OCI-LY3 (cell line): ENCODE measurements around the gene SNED1.

ENCODE experiments used
- H2AFZ ChIP-seq: fragments of 200-600, 300-600 bp; shearing (Covaris generic); 2 replicates; pipeline ENCODE4 v1.6.0; 2014; ENCODE audit warnings: antibody characterized with exemption, low read depth, low read length
- H3K27ac ChIP-seq: fragments of 200-600, 300-600 bp; sonication (generic); 2 replicates; pipeline ENCODE4 v1.5.1; 2014; ENCODE audit warnings: mild to moderate bottlenecking, low read length, moderate library complexity, mixed read lengths
- H3K27me3 ChIP-seq: fragments of 200-600, 300-600 bp; sonication (generic); 2 replicates; pipeline ENCODE4 v1.6.1; 2014; ENCODE audit warnings: low read depth, low read length, mixed read lengths
- H3K36me3 ChIP-seq: fragments of 200-600, 300-600 bp; sonication (generic); replicated peaks from 2 replicates; pipeline ENCODE3; 2014; ENCODE audit warnings: low read depth, low read length, mixed read lengths
- H3K4me1 ChIP-seq: fragments of 300-600, 200-600 bp; sonication (generic); 2 replicates; pipeline ENCODE4 v1.6.1; 2014; ENCODE audit warnings: low read length, mixed read lengths
- H3K4me2 ChIP-seq: fragments of 200-600, 300-600 bp; sonication (generic); 2 replicates; pipeline ENCODE4 v1.6.1; 2014; ENCODE audit warnings: low read length, mixed read lengths
- H3K4me3 ChIP-seq: fragments of 300-600, 200-600 bp; sonication (generic); 2 replicates; pipeline ENCODE4 v1.5.1; 2014; ENCODE audit warnings: antibody characterized with exemption, mild to moderate bottlenecking, low read length, moderate library complexity
- H3K79me2 ChIP-seq: fragments of 300-600, 200-600 bp; shearing (Covaris generic); 2 replicates; pipeline ENCODE4 v1.6.1; 2014; ENCODE audit warnings: mild to moderate bottlenecking, low read length, mixed read lengths
- H3K9ac ChIP-seq: fragments of 300-600, 200-600 bp; shearing (Covaris generic); 2 replicates; pipeline ENCODE4 v1.6.0; 2014; ENCODE audit warnings: mild to moderate bottlenecking, low read length, moderate library complexity
- H3K9me3 ChIP-seq: fragments of 200-600, 300-600 bp; shearing (Covaris generic); 2 replicates; pipeline ENCODE4 v1.6.1; 2014; ENCODE audit warnings: low read length, mixed read lengths; ENCODE audit not compliant: insufficient read depth
- H4K20me1 ChIP-seq: fragments of 200-600, 300-600 bp; sonication (generic); 2 replicates; pipeline ENCODE4 v1.6.1; 2016; ENCODE audit warnings: low read length, mixed read lengths; ENCODE audit not compliant: insufficient read depth
- EZH2phosphoT487 ChIP-seq: fragments of 200-600 bp; shearing (Covaris generic); IDR thresholded peaks from 2 replicates; pipeline ENCODE4 v1.6.1; 2018; ENCODE audit warnings: antibody characterized with exemption, mixed run types, low read depth
- TF ChIP-seq, protein P1 (sequence below): fragments of 200-600, 300-600 bp; sonication (generic); IDR thresholded peaks from 2 replicates; pipeline ENCODE4 v1.5.1; 2014; ENCODE audit warnings: antibody characterized with exemption, low read length, low read depth

Gene SNED1

DNA sequence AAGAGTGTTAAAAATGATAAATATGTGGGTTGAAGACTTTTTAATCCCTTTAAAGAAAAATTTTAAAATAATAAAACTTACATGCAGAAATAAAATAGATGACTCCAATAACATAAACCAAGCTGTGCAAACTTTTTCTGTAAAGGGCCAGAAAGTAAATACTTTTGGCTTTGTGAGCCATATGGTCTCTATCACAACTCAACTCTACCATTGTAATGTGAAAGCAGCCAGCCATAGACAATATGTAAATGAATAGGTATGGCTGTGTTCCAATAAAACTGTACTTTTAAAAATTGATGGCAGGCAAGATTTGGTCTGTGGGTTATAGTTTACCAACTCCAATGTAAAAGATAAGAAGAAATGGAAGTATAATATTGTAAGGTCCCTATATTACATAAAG is 45.2 kb downstream of the SNED1 start:
- Histone ChIP-seq H3K79me2 (no peaks in the 10 kb centered on the region), H3K4me1 (peaks cover 30% of the 10 kb centered on the region), H3K9me3 (no peaks in the 10 kb centered on the region), H3K27ac (no peak overlapping the region), H4K20me1 (no peaks in the 10 kb centered on the region), H3K4me3 (no peak overlapping the region), H3K4me2 (no peak overlapping the region), H3K9ac (no peak overlapping the region), H2AFZ (no peak overlapping the region), H3K36me3 (no peaks in the 10 kb centered on the region), H3K27me3 (no peaks in the 10 kb centered on the region)
- TF ChIP-seq, protein P1, sequence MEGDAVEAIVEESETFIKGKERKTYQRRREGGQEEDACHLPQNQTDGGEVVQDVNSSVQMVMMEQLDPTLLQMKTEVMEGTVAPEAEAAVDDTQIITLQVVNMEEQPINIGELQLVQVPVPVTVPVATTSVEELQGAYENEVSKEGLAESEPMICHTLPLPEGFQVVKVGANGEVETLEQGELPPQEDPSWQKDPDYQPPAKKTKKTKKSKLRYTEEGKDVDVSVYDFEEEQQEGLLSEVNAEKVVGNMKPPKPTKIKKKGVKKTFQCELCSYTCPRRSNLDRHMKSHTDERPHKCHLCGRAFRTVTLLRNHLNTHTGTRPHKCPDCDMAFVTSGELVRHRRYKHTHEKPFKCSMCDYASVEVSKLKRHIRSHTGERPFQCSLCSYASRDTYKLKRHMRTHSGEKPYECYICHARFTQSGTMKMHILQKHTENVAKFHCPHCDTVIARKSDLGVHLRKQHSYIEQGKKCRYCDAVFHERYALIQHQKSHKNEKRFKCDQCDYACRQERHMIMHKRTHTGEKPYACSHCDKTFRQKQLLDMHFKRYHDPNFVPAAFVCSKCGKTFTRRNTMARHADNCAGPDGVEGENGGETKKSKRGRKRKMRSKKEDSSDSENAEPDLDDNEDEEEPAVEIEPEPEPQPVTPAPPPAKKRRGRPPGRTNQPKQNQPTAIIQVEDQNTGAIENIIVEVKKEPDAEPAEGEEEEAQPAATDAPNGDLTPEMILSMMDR, result no peak
- TF ChIP-seq EZH2phosphoT487, result no peak

DNA sequence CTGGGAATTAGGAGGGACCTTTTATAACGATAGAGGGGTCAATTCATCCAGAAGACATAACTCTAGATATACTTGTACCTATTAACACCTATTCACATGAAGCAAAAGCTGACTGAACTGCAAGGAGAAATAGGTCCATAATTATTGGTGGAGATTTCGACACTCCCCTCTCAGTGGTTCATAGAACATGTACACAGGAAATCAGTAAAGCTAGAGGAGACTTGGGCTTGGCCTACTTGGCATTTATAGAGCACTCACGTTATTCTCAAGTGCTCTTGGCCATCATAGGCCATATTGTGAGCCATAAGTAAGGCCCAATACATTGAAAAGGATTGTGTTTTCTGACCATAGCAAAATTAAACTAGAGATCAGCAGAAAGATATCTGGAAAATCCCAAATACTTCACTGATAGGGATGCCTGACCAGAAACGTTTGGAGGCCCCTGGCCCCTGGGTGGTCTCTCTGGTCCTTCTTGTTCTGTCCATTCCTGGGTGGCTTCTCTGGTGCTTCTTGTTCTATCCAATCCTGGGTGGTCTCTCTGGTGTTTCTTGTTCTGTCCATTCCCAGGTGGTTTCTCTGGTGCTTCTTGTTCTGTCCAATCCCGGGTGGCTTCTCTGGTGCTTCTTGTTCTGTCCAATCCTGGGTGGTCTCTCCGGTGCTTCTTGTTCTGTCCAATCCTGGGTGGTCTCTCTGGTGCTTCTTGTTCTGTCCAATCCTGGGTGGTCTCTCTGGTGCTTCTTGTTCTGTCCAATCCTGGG is 49.0 kb downstream of the SNED1 start:
- no peaks in the 10 kb centered on the region for H4K20me1 ChIP-seq
- H3K36me3 ChIP-seq, result no peaks in the 10 kb centered on the region
- peaks cover 17% of the 10 kb centered on the region for H3K4me1 ChIP-seq
- no peaks in the 10 kb centered on the region for H3K27me3 ChIP-seq
- no peak overlapping the region for H3K4me3 ChIP-seq
- H2AFZ ChIP-seq, result no peak overlapping the region
- H3K27ac ChIP-seq, result no peak overlapping the region
- no peak overlapping the region for H3K4me2 ChIP-seq
- TF ChIP-seq EZH2phosphoT487, result no peak
- TF ChIP-seq, protein P1, result no peak
- H3K79me2 ChIP-seq, result no peaks in the 10 kb centered on the region
- H3K9me3 ChIP-seq, result no peaks in the 10 kb centered on the region
- H3K9ac ChIP-seq, result no peak overlapping the region

DNA sequence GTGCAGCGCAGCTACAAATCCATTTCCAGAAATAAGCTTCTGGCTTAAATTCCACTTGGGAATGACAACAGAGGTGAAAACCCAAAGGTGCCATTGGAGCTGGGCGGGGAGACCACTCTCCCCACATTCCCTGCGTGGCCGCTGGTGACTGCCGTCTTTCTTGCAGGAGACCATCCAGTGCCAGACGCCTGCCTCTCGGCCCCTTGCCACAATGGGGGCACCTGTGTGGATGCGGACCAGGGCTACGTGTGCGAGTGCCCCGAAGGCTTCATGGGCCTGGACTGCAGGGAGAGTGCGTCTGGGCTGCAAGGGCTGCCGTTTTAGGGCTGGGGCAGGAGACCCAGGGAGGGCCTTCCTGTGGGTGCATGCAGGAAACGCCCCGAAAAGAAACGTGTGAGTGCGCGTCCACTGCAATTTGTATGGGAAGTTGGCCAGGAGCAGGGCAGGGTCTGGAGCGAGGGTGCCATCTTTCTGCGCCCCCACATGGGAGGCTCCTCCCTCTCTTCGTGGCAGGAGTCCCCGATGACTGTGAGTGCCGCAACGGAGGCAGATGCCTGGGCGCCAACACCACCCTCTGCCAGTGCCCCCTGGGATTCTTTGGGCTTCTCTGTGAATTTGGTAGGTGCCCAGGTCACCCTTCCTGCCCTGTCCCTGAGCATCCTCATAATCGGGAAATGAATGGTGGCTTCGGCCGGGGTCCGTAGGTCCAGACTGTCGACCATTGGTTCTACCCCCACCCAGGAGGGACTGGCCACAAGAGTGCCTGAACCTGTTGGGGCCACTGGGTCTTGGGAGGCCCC is 49.9 kb downstream of the SNED1 start:
- no peaks in the 10 kb centered on the region for H3K27me3 ChIP-seq
- TF ChIP-seq EZH2phosphoT487, result no peak
- TF ChIP-seq, protein P1, result no peak
- H3K4me2 ChIP-seq, result no peak overlapping the region
- H3K36me3 ChIP-seq, result no peaks in the 10 kb centered on the region
- H3K4me3 ChIP-seq, result no peak overlapping the region
- H3K9me3 ChIP-seq, result no peaks in the 10 kb centered on the region
- H3K9ac ChIP-seq, result no peak overlapping the region
- H3K4me1 ChIP-seq, result peaks cover 10% of the 10 kb centered on the region
- no peak overlapping the region for H2AFZ ChIP-seq
- H4K20me1 ChIP-seq, result no peaks in the 10 kb centered on the region
- no peak overlapping the region for H3K27ac ChIP-seq
- no peaks in the 10 kb centered on the region for H3K79me2 ChIP-seq

DNA sequence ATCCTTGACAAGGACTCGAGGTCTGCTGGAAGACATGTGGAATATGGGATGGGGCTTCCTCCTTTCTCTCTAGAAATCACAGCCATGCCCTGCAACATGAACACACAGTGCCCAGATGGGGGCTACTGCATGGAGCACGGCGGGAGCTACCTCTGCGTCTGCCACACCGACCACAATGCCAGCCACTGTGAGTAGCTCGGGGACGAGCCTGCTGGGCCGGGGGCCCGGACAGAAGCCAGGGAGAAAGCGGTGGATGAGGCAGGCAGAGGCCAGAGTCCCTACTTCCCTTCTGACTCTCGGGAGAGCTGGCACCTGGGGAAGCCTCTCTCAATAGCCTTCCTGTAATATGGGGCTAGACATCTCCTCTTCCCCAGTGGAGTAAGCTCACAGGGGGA is 50.5 kb downstream of the SNED1 start:
- H3K27me3 ChIP-seq, result no peaks in the 10 kb centered on the region
- no peak overlapping the region for H2AFZ ChIP-seq
- TF ChIP-seq, protein P1, result no peak
- TF ChIP-seq EZH2phosphoT487, result no peak
- H3K79me2 ChIP-seq, result no peaks in the 10 kb centered on the region
- H3K27ac ChIP-seq, result no peak overlapping the region
- no peaks in the 10 kb centered on the region for H4K20me1 ChIP-seq
- no peak overlapping the region for H3K4me3 ChIP-seq
- no peaks in the 10 kb centered on the region for H3K9me3 ChIP-seq
- peaks cover 9% of the 10 kb centered on the region for H3K4me1 ChIP-seq
- H3K4me2 ChIP-seq, result no peak overlapping the region
- no peaks in the 10 kb centered on the region for H3K36me3 ChIP-seq
- no peak overlapping the region for H3K9ac ChIP-seq
